A673 (cell line): ENCODE data around the gene NUDT8. TPM values are rescaled to one million over a fixed set of nuclear protein-coding genes. Genes with fewer than 3 reads are reported as not detected.
"Not testable (repeated sequence)": the region's sequence is repeated elsewhere in the genome, so short reads cannot be mapped to it uniquely, and the experiment has no call there.

Experiments
- BruUV-seq: library from RNA; stranded (reverse); fragments of 400-500 nt; replicated peaks from 2 replicates; lab custom pipeline; 2021; lab: Mats Ljungman, UMichigan
- CTCF ChIA-PET: fragments of 300-600 bp; sonication (Branson Sonifier 250); formaldehyde crosslinking; loops from one replicate; lab custom pipeline; 2022; ENCODE audit warnings: antibody characterized with exemption; lab: Charles Lee
- POLR2A ChIA-PET: fragments of 300-600 bp; sonication (Branson Sonifier 250); formaldehyde crosslinking; loops from one replicate; lab custom pipeline; 2022; ENCODE audit warnings: antibody characterized with exemption; ENCODE audit not compliant: low non-redundant PET; lab: Charles Lee
- DNase-seq: peaks from one replicate; pipeline ENCODE4 v3.0.0-alpha.2; 2015; ENCODE audit warnings: low spot score
- H3K27ac ChIP-seq: fragments of 200-600 bp; sonication (generic); 2 replicates; pipeline ENCODE4 v1.5.1; 2016; ENCODE audit warnings: mixed run types, low read depth, mild to moderate bottlenecking, mixed read lengths, antibody characterized with exemption, low read length; ENCODE audit not compliant: poor library complexity, severe bottlenecking
- H3K27me3 ChIP-seq: fragments of 200-600 bp; sonication (generic); replicated peaks from 2 replicates; pipeline ENCODE4 v1.6.1; 2017; ENCODE audit warnings: mixed run types, low read depth, mild to moderate bottlenecking, mixed read lengths, antibody characterized with exemption, low read length; ENCODE audit not compliant: insufficient read depth, poor library complexity
- H3K36me3 ChIP-seq: fragments of 200-600 bp; sonication (generic); 2 replicates; pipeline ENCODE4 v1.6.1; 2016; ENCODE audit warnings: mixed run types, mild to moderate bottlenecking, mixed read lengths, antibody characterized with exemption, low read length; ENCODE audit not compliant: insufficient read depth, poor library complexity, severe bottlenecking
- H3K4me1 ChIP-seq: fragments of 200-600 bp; sonication (generic); 2 replicates; pipeline ENCODE4 v1.6.1; 2017; ENCODE audit warnings: mixed run types, mild to moderate bottlenecking, mixed read lengths, antibody characterized with exemption, low read length; ENCODE audit not compliant: insufficient read depth, poor library complexity, severe bottlenecking
- H3K4me3 ChIP-seq: fragments of 200-600 bp; sonication (generic); 2 replicates; pipeline ENCODE4 v1.5.1; 2016; ENCODE audit warnings: low read depth, mixed run types, mild to moderate bottlenecking, mixed read lengths, low read length; ENCODE audit not compliant: poor library complexity, severe bottlenecking
- H3K9me3 ChIP-seq: fragments of 200-600 bp; sonication (generic); 2 replicates; pipeline ENCODE4 v1.6.1; 2016; ENCODE audit warnings: mixed run types, low read depth, mild to moderate bottlenecking, mixed read lengths, antibody characterized with exemption, low read length; ENCODE audit not compliant: poor library complexity, severe bottlenecking
- CTCF ChIP-seq: fragments of 300-800, 200-600 bp; sonication (generic); conservative IDR thresholded peaks from 2 replicates; pipeline ENCODE4 v1.5.1; 2017; ENCODE audit warnings: low read depth, mild to moderate bottlenecking, antibody characterized with exemption, low read length, moderate library complexity, mixed read lengths
- EZH2 ChIP-seq: fragments of 200-600 bp; sonication (generic); IDR thresholded peaks from 2 replicates; pipeline ENCODE4 v1.6.1; 2017; ENCODE audit warnings: borderline replicate concordance, low read depth, mild to moderate bottlenecking, mixed read lengths, antibody characterized with exemption, low read length; ENCODE audit not compliant: poor library complexity, severe bottlenecking
- intact Hi-C: fragments of 100-400 bp; cut with micrococcal nuclease; formaldehyde crosslinking; loops from one replicate; pipeline ENCODE4 v1.10.0; 2022; ENCODE audit not compliant: unreplicated experiment
- total RNA-seq: library from RNA; stranded (reverse); gene quantifications from 2 replicates; pipeline ENCODE4 v1.2.3, GENCODE V29; 2021

Gene NUDT8
- total RNA-seq, 1 experiment from 2014 or later, result 3.4 TPM

DNA sequence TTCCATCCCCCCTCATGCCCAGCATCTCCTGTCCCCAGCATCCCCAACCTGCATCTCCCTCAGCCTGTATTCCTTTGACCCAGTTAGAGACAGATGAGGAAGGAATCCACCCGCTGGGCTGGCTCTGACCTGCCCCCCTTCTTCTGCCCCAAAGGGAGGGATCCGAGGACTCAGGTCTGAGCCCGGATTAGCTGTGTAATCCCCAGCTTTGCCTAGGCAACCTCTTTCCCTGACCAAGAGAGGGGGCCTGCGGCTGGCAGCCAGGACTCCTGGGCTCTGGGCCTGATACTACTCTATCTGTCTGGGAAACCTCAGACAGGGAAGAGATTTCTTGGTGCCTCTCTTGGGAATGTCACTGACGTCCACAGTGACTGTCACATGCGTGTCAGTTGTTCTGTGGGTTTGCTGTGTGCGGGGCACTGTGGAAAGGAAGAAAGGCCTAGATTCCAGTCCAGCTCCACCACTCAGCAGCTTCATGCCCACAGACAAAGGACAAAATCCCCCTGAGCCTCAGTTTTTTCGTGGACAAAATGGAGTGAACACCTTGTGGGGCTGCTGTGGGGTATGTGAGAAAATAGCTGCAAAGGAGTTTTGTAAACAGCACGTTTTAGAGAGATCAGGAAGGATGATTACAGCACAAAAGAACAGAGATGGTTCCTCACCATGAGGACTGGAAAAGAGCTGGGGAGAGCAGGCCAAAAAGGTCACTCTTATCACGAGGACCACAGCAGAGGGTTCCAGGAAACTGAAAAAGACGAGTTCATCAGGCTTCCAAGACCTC, 24.3 kb downstream of the NUDT8 start:
- TF ChIP-seq EZH2, result no peak
- TF ChIP-seq CTCF, result no peak
- POLR2A ChIA-PET, result no interaction called here
- Histone ChIP-seq H3K36me3 (peaks cover 22% of the 10 kb centered on the region), H3K27me3 (peaks cover 1% of the 10 kb centered on the region), H3K4me1 (peaks cover 6% of the 10 kb centered on the region), H3K4me3 (no peak overlapping the region), H3K27ac (no peak overlapping the region), H3K9me3 (no peaks in the 10 kb centered on the region)
- no peak for DNase-seq
- intact Hi-C loops, result no loop called here
- CTCF ChIA-PET, result no interaction called here
- BruUV-seq, result no TSS peak

GRCh38 chr11:67604815-67605214, 24.9 kb downstream of the NUDT8 start:
- ChIA-PET POLR2A (no interaction called here), CTCF (no interaction called here)
- intact Hi-C loops, result no loop called here
- no peaks in the 10 kb centered on the region for H3K9me3 ChIP-seq
- BruUV-seq, result no TSS peak
- peaks cover 6% of the 10 kb centered on the region for H3K4me1 ChIP-seq
- no peak for TF ChIP-seq EZH2
- no peak for TF ChIP-seq CTCF
- no peak overlapping the region for H3K27ac ChIP-seq
- peaks cover 16% of the 10 kb centered on the region for H3K36me3 ChIP-seq
- peaks cover 5% of the 10 kb centered on the region for H3K27me3 ChIP-seq
- no peak for DNase-seq
- no peak overlapping the region for H3K4me3 ChIP-seq

GRCh38 chr11:67604119-67604518, 25.6 kb downstream of the NUDT8 start:
- CTCF ChIA-PET, H3K4me3 ChIP-seq, intact Hi-C loops, H3K27ac ChIP-seq, BruUV-seq, H3K9me3 ChIP-seq, POLR2A ChIA-PET, H3K36me3 ChIP-seq, H3K4me1 ChIP-seq, DNase-seq: not testable (repeated sequence)
- peaks cover 11% of the 10 kb centered on the region for H3K27me3 ChIP-seq

GRCh38 chr11:67601098-67601497, 28.6 kb downstream of the NUDT8 start:
- BruUV-seq, result no TSS peak
- H3K36me3 ChIP-seq, result no peaks in the 10 kb centered on the region
- ChIA-PET CTCF (no interaction called here), POLR2A (no interaction called here)
- H3K9me3 ChIP-seq, result no peaks in the 10 kb centered on the region
- no peak for TF ChIP-seq EZH2
- TF ChIP-seq CTCF, result no peak
- intact Hi-C loops, result no loop called here
- no peaks in the 10 kb centered on the region for H3K4me1 ChIP-seq
- no peak overlapping the region for H3K4me3 ChIP-seq
- peaks cover 15% of the 10 kb centered on the region for H3K27me3 ChIP-seq
- no peak for DNase-seq
- no peak overlapping the region for H3K27ac ChIP-seq
